ENCODE results near the gene FBLN2. TPM values are rescaled to one million over a fixed set of nuclear protein-coding genes. Genes with fewer than 3 reads are reported as not detected.

The FBLN2 gene
- total RNA-seq, 1 donor from 2014 or later, result 94.3 TPM

- Histone ChIP-seq H3K27me3 (no peaks in the 10 kb centered on the region), H3K36me3 (no peaks in the 10 kb centered on the region), H3K4me3 (no peak overlapping the region), H3K9me3 (no peaks in the 10 kb centered on the region), H3K4me1 (peaks cover 62% of the 10 kb centered on the region), H3K27ac (peak overlapping the region; percentile 85)
- intact Hi-C loops (cut with DNase I), result no loop called here
- DNase-seq (ENCODE audit: extremely low spot score in 2 of 2), result no peak
- no peak for TF ChIP-seq CTCF (IDR thresholded peaks at IDR 0.05)
- TF ChIP-seq POLR2AphosphoS5 (IDR thresholded peaks at IDR 0.05; ENCODE audit: insufficient read depth in 1 of 2, low read depth in 1 of 2), result no peak
- no peak for TF ChIP-seq POLR2A (IDR thresholded peaks at IDR 0.05)
These were observed 10.2 kb upstream of the FBLN2 start for GRCh38 chr3:13538520-13539291.

- H3K27me3 ChIP-seq, result no peaks in the 10 kb centered on the region
- no peak overlapping the region for H3K4me3 ChIP-seq
- H3K9me3 ChIP-seq, result no peaks in the 10 kb centered on the region
- peak overlapping the region; percentile 85 for H3K27ac ChIP-seq
- intact Hi-C loops (cut with DNase I), result no loop called here
- DNase-seq (ENCODE audit: extremely low spot score in 2 of 2), result no peak
- no peak for TF ChIP-seq POLR2A (IDR thresholded peaks at IDR 0.05)
- no peak for TF ChIP-seq POLR2AphosphoS5 (IDR thresholded peaks at IDR 0.05; ENCODE audit: insufficient read depth in 1 of 2, low read depth in 1 of 2)
- no peak for TF ChIP-seq CTCF (IDR thresholded peaks at IDR 0.05)
- peaks cover 62% of the 10 kb centered on the region for H3K4me1 ChIP-seq
- no peaks in the 10 kb centered on the region for H3K36me3 ChIP-seq
These were observed 9.7 kb upstream of the FBLN2 start for GRCh38 chr3:13539292-13539638.

- peak overlapping the region; percentile 85 for H3K27ac ChIP-seq
- H3K36me3 ChIP-seq, result no peaks in the 10 kb centered on the region
- peaks cover 59% of the 10 kb centered on the region for H3K4me1 ChIP-seq
- no peaks in the 10 kb centered on the region for H3K27me3 ChIP-seq
- no peaks in the 10 kb centered on the region for H3K9me3 ChIP-seq
- TF ChIP-seq POLR2AphosphoS5 (IDR thresholded peaks at IDR 0.05; ENCODE audit: insufficient read depth in 1 of 2, low read depth in 1 of 2) (no peak), POLR2A (IDR thresholded peaks at IDR 0.05) (no peak), CTCF (IDR thresholded peaks at IDR 0.05) (no peak)
- no peak for DNase-seq (ENCODE audit: extremely low spot score in 2 of 2)
- no peak overlapping the region for H3K4me3 ChIP-seq
- intact Hi-C loops (cut with DNase I), result no loop called here
These were observed 9.3 kb upstream of the FBLN2 start for GRCh38 chr3:13539671-13540070.

GRCh38 chr3:13540297-13540995 is 8.5 kb upstream of the FBLN2 start:
- H3K36me3 ChIP-seq, result no peaks in the 10 kb centered on the region
- no peak overlapping the region for H3K4me3 ChIP-seq
- TF ChIP-seq POLR2A (IDR thresholded peaks at IDR 0.05) (no peak), POLR2AphosphoS5 (IDR thresholded peaks at IDR 0.05; ENCODE audit: insufficient read depth in 1 of 2, low read depth in 1 of 2) (peak; percentile 27 to 67)
- H3K9me3 ChIP-seq, result no peaks in the 10 kb centered on the region
- intact Hi-C loops (cut with DNase I), result no loop called here
- DNase-seq (ENCODE audit: extremely low spot score in 2 of 2), result no peak
- peaks cover 57% of the 10 kb centered on the region for H3K4me1 ChIP-seq
- H3K27ac ChIP-seq, result peak overlapping the region; percentile 85
- no peaks in the 10 kb centered on the region for H3K27me3 ChIP-seq

GRCh38 chr3:13541691-13542090 is 7.2 kb upstream of the FBLN2 start:
- TF ChIP-seq POLR2AphosphoS5 (IDR thresholded peaks at IDR 0.05; ENCODE audit: insufficient read depth in 1 of 2, low read depth in 1 of 2), result no peak
- no peak for TF ChIP-seq POLR2A (IDR thresholded peaks at IDR 0.05)
- TF ChIP-seq CTCF (IDR thresholded peaks at IDR 0.05), result no peak
- H3K27me3 ChIP-seq, result no peaks in the 10 kb centered on the region
- H3K27ac ChIP-seq, result peak overlapping the region; percentile 85
- H3K4me1 ChIP-seq, result peaks cover 47% of the 10 kb centered on the region
- H3K36me3 ChIP-seq, result no peaks in the 10 kb centered on the region
- no peaks in the 10 kb centered on the region for H3K9me3 ChIP-seq
- no peak for DNase-seq (ENCODE audit: extremely low spot score in 2 of 2)
- no peak overlapping the region for H3K4me3 ChIP-seq
- intact Hi-C loops (cut with DNase I), result no loop called here

All from vagina (tissue), 2 donors.